HEK293T (cell line): Measurements from ENCODE around the gene MT1M.

ENCODE experiments used
- CTCF ChIA-PET: fragments of 350-600 bp; formaldehyde crosslinking; extraction: SDS; loops from one replicate; lab custom pipeline; 2021; ENCODE audit warnings: antibody characterized with exemption, inconsistent platforms; lab: Yijun Ruan, JAX
- POLR2A ChIA-PET: fragments of 350-600 bp; formaldehyde crosslinking; extraction: SDS; loops from one replicate; lab custom pipeline; 2020; ENCODE audit warnings: antibody characterized with exemption, inconsistent platforms; lab: Yijun Ruan, JAX
- DNase-seq: peaks from one replicate; pipeline ENCODE4 v3.0.0; 2012; ENCODE audit warnings: mixed read lengths; ENCODE audit errors: extremely low spot score
- ARNT ChIP-seq: fragments of 450-650 bp; IDR thresholded peaks from 2 replicates; pipeline ENCODE4 v1.6.1; 2017; ENCODE audit warnings: mild to moderate bottlenecking
- BHLHE40 ChIP-seq: fragments of 450-650 bp; IDR thresholded peaks from 2 replicates; pipeline ENCODE4 v1.6.1; 2016; ENCODE audit warnings: mild to moderate bottlenecking, moderate library complexity, borderline replicate concordance
- CTBP1 ChIP-seq: fragments of 450-650 bp; IDR thresholded peaks from 2 replicates; pipeline ENCODE4 v1.6.1; 2016; ENCODE audit warnings: borderline replicate concordance
- ELF4 ChIP-seq: fragments of 450-650 bp; IDR thresholded peaks from 2 replicates; pipeline ENCODE4 v1.6.1; 2017; ENCODE audit warnings: antibody characterized with exemption
- FOXA1 ChIP-seq: fragments of 450-650 bp; IDR thresholded peaks from 2 replicates; pipeline ENCODE4 v1.6.1; 2016; ENCODE audit warnings: mild to moderate bottlenecking
- FOXK2 ChIP-seq: fragments of 450-650 bp; IDR thresholded peaks from 2 replicates; pipeline ENCODE4 v1.6.1; 2016; ENCODE audit warnings: mild to moderate bottlenecking
- FOXM1 ChIP-seq: fragments of 450-650 bp; IDR thresholded peaks from 2 replicates; pipeline ENCODE4 v1.6.1; 2017; ENCODE audit warnings: mild to moderate bottlenecking, borderline replicate concordance
- HDGF ChIP-seq: fragments of 450-650 bp; IDR thresholded peaks from 2 replicates; pipeline ENCODE4 v1.6.1; 2017; ENCODE audit warnings: antibody characterized with exemption, borderline replicate concordance
- L3MBTL2 ChIP-seq: fragments of 450-650 bp; conservative IDR thresholded peaks from 2 replicates; pipeline ENCODE4 v1.6.1; 2016; ENCODE audit warnings: mild to moderate bottlenecking
- LEF1 ChIP-seq: fragments of 450-650 bp; IDR thresholded peaks from 2 replicates; pipeline ENCODE4 v1.6.1; 2017; ENCODE audit warnings: mild to moderate bottlenecking, borderline replicate concordance
- NFRKB ChIP-seq: fragments of 450-650 bp; IDR thresholded peaks from 2 replicates; pipeline ENCODE4 v1.6.1; 2016; ENCODE audit warnings: mild to moderate bottlenecking, moderate library complexity
- SP1 ChIP-seq: fragments of 450-650 bp; IDR thresholded peaks from 2 replicates; pipeline ENCODE4 v1.6.1; 2017
- SUZ12 ChIP-seq: fragments of 450-650 bp; IDR thresholded peaks from 2 replicates; pipeline ENCODE4 v1.6.1; 2016; ENCODE audit warnings: mild to moderate bottlenecking
- TARDBP ChIP-seq: fragments of 450-650 bp; IDR thresholded peaks from 2 replicates; pipeline ENCODE4 v1.6.1; 2016
- ZNF384 ChIP-seq: fragments of 450-650 bp; IDR thresholded peaks from 2 replicates; pipeline ENCODE4 v1.6.1; 2016
- TF ChIP-seq, protein P1 (sequence below): fragments of 450-650 bp; IDR thresholded peaks from 2 replicates; pipeline ENCODE4 v1.6.1; 2016

Gene MT1M

DNA sequence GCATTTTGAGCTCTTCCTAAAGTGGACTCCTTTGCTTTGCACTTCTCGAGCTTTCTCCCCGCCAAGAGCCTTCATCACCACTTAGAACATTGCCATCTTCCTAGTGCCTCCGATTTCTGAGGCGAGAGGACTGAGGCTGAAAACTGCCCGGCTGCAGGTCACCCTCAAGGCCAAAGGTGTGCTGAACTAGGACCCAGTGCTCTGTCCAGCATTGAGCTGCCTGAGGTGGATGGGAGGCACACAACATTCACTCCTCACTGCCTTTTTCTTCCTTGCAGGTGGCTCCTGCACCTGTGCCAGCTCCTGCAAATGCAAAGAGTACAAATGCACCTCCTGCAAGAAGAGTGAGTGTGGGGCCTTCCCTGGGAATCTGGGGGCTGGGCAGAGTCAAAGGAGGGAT, 11.4 kb downstream of the MT1M start:
- ChIA-PET CTCF (no interaction called here), POLR2A (no interaction called here)
- DNase-seq, result no peak
- no peak for TF ChIP-seq TARDBP

GRCh38 chr16:56645311-56645710, 12.9 kb downstream of the MT1M start:
- TF ChIP-seq ARNT, result no peak
- TF ChIP-seq BHLHE40, result no peak
- TF ChIP-seq, protein P1, sequence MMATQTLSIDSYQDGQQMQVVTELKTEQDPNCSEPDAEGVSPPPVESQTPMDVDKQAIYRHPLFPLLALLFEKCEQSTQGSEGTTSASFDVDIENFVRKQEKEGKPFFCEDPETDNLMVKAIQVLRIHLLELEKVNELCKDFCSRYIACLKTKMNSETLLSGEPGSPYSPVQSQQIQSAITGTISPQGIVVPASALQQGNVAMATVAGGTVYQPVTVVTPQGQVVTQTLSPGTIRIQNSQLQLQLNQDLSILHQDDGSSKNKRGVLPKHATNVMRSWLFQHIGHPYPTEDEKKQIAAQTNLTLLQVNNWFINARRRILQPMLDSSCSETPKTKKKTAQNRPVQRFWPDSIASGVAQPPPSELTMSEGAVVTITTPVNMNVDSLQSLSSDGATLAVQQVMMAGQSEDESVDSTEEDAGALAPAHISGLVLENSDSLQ, result no peak
- TF ChIP-seq LEF1, result no peak
- TF ChIP-seq SP1, result no peak
- DNase-seq, result no peak
- ChIA-PET POLR2A (no interaction called here), CTCF (no interaction called here)

GRCh38 chr16:56645838-56646237, 13.4 kb downstream of the MT1M start:
- CTCF ChIA-PET, result no interaction called here
- TF ChIP-seq HDGF, result no peak
- no peak for TF ChIP-seq ELF4
- TF ChIP-seq ARNT, result no peak
- no peak for TF ChIP-seq ZNF384
- no peak for TF ChIP-seq FOXM1
- TF ChIP-seq, protein P1, result no peak
- TF ChIP-seq L3MBTL2, result no peak
- TF ChIP-seq BHLHE40, result no peak
- TF ChIP-seq FOXK2, result no peak

GRCh38 chr16:56647641-56648431, 15.4 kb downstream of the MT1M start:
- DNase-seq, result no peak
- ChIA-PET POLR2A (no interaction called here), CTCF (no interaction called here)
- TF ChIP-seq SP1 (no peak), SUZ12 (no peak), ZNF384 (no peak), TARDBP (no peak), FOXK2 (no peak), HDGF (no peak), FOXM1 (no peak), LEF1 (no peak), ARNT (no peak), NFRKB (no peak), CTBP1 (no peak), FOXA1 (no peak), BHLHE40 (no peak), ELF4 (no peak), L3MBTL2 (no peak)
- TF ChIP-seq, protein P1, result no peak

More at GRCh38 chr16:56645838-56646237, 13.4 kb downstream of the MT1M start:
- DNase-seq, result no peak
- POLR2A ChIA-PET, result no interaction called here

DNA sequence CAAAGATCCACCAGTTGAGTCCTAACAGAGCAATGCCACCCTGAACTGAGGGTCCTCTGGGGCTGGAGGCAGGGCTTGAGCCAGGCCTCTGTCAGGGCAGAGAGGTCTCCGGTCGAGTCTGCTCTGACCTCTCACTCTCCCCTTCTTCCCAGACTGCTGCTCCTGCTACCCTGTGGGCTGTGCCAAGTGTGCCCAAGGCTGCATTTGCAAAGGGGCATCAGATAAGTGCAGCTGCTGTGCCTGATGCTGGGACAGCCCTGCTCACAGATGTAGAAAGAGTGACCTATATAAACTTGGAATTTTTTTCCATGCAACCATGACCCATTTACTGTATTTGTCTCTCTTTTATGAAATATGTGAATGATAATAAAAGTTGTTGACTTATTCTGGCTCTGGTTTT, 16.8 kb downstream of the MT1M start:
- TF ChIP-seq SUZ12 (no peak), BHLHE40 (no peak), TARDBP (no peak), ARNT (no peak), CTBP1 (no peak), HDGF (no peak), FOXM1 (no peak), LEF1 (no peak), NFRKB (no peak), SP1 (no peak), L3MBTL2 (no peak), ELF4 (no peak), FOXA1 (no peak), FOXK2 (no peak), ZNF384 (no peak)
- TF ChIP-seq, protein P1, result no peak
- CTCF ChIA-PET, result no interaction called here
- POLR2A ChIA-PET, result no interaction called here
- no peak for DNase-seq

GRCh38 chr16:56649820-56650219, 17.4 kb downstream of the MT1M start:
- CTCF ChIA-PET, result no interaction called here
- POLR2A ChIA-PET, result no interaction called here
- DNase-seq, result no peak
- no peak for TF ChIP-seq SP1
- TF ChIP-seq ZNF384, result no peak
- TF ChIP-seq ELF4, result no peak
- TF ChIP-seq SUZ12, result no peak
- no peak for TF ChIP-seq TARDBP
- no peak for TF ChIP-seq FOXM1
- TF ChIP-seq FOXK2, result no peak
- TF ChIP-seq BHLHE40, result no peak
- no peak for TF ChIP-seq CTBP1
- no peak for TF ChIP-seq FOXA1
- TF ChIP-seq L3MBTL2, result no peak
- TF ChIP-seq, protein P1, result no peak
- no peak for TF ChIP-seq LEF1
- no peak for TF ChIP-seq NFRKB
- TF ChIP-seq HDGF, result no peak
- no peak for TF ChIP-seq ARNT
